ENCODE data around the gene VWA7. TPM values are rescaled to one million over a fixed set of nuclear protein-coding genes. Genes with fewer than 3 reads are reported as not detected.
A peak's percentile ranks its signal among the peaks of the same experiment; 100 is the strongest.

The VWA7 gene
- total RNA-seq, 1 experiment from 2014 or later: 2.1 TPM

- Histone ChIP-seq H3K27me3 (ENCODE audit: control insufficient read depth, insufficient read depth, low read length) (no peaks in the 10 kb centered on the region), H3K36me3 (replicated peaks; ENCODE audit: control insufficient read depth, insufficient read depth, low read length) (peaks cover 18% of the 10 kb centered on the region), H3K4me3 (ENCODE audit: insufficient read depth, low read depth, low read length) (no peak overlapping the region)
- no peak for DNase-seq
These were observed 15.6 kb upstream of the VWA7 start for GRCh38 chr6:31792761-31793171.

GRCh38 chr6:31792090-31792374 is 14.9 kb upstream of the VWA7 start:
- no peak overlapping the region for H3K4me3 ChIP-seq (ENCODE audit: insufficient read depth, low read depth, low read length)
- no peaks in the 10 kb centered on the region for H3K27me3 ChIP-seq (ENCODE audit: control insufficient read depth, insufficient read depth, low read length)
- H3K36me3 ChIP-seq (replicated peaks; ENCODE audit: control insufficient read depth, insufficient read depth, low read length): peaks cover 18% of the 10 kb centered on the region
- no peak for DNase-seq

- Histone ChIP-seq H3K27me3 (ENCODE audit: control insufficient read depth, insufficient read depth, low read length) (no peaks in the 10 kb centered on the region), H3K36me3 (replicated peaks; ENCODE audit: control insufficient read depth, insufficient read depth, low read length) (peaks cover 16% of the 10 kb centered on the region), H3K4me3 (ENCODE audit: insufficient read depth, low read depth, low read length) (no peak overlapping the region)
- peak; percentile 94 for DNase-seq
These were observed 14.4 kb upstream of the VWA7 start for GRCh38 chr6:31791324-31792089.

- Histone ChIP-seq H3K36me3 (replicated peaks; ENCODE audit: control insufficient read depth, insufficient read depth, low read length) (peaks cover 26% of the 10 kb centered on the region), H3K27me3 (ENCODE audit: control insufficient read depth, insufficient read depth, low read length) (no peaks in the 10 kb centered on the region)
- DNase-seq: peak; percentile 13
These were observed 8.3 kb upstream of the VWA7 start for GRCh38 chr6:31785475-31785874.

GRCh38 chr6:31784098-31784925 is 7.2 kb upstream of the VWA7 start:
- H3K4me3 ChIP-seq (ENCODE audit: insufficient read depth, low read depth, low read length): no peak overlapping the region
- DNase-seq: peak; percentile 16
- H3K27me3 ChIP-seq (ENCODE audit: control insufficient read depth, insufficient read depth, low read length): no peaks in the 10 kb centered on the region
- H3K36me3 ChIP-seq (replicated peaks; ENCODE audit: control insufficient read depth, insufficient read depth, low read length): peaks cover 29% of the 10 kb centered on the region

More at GRCh38 chr6:31785475-31785874, 8.3 kb upstream of the VWA7 start:
- H3K4me3 ChIP-seq (ENCODE audit: insufficient read depth, low read depth, low read length): no peak overlapping the region

GRCh38 chr6:31782126-31782855 is 5.2 kb upstream of the VWA7 start:
- Histone ChIP-seq H3K4me3 (ENCODE audit: insufficient read depth, low read depth, low read length) (no peak overlapping the region), H3K36me3 (replicated peaks; ENCODE audit: control insufficient read depth, insufficient read depth, low read length) (peaks cover 28% of the 10 kb centered on the region)
- no peak for DNase-seq

GRCh38 chr6:31781244-31782125 is 4.4 kb upstream of the VWA7 start:
- Histone ChIP-seq H3K4me3 (ENCODE audit: insufficient read depth, low read depth, low read length) (no peak overlapping the region), H3K36me3 (replicated peaks; ENCODE audit: control insufficient read depth, insufficient read depth, low read length) (peaks cover 28% of the 10 kb centered on the region), H3K27me3 (ENCODE audit: control insufficient read depth, insufficient read depth, low read length) (no peaks in the 10 kb centered on the region)
- DNase-seq: no peak

More at GRCh38 chr6:31782126-31782855, 5.2 kb upstream of the VWA7 start:
- H3K27me3 ChIP-seq (ENCODE audit: control insufficient read depth, insufficient read depth, low read length): no peaks in the 10 kb centered on the region

- H3K4me3 ChIP-seq (ENCODE audit: insufficient read depth, low read depth, low read length): no peak overlapping the region
- H3K36me3 ChIP-seq (replicated peaks; ENCODE audit: control insufficient read depth, insufficient read depth, low read length): peaks cover 28% of the 10 kb centered on the region
- peak; percentile 39 for DNase-seq
- H3K27me3 ChIP-seq (ENCODE audit: control insufficient read depth, insufficient read depth, low read length): no peaks in the 10 kb centered on the region
These were observed 3.5 kb upstream of the VWA7 start for GRCh38 chr6:31780507-31781243.

- DNase-seq: no peak
- peaks cover 22% of the 10 kb centered on the region for H3K36me3 ChIP-seq (replicated peaks; ENCODE audit: control insufficient read depth, insufficient read depth, low read length)
- H3K27me3 ChIP-seq (ENCODE audit: control insufficient read depth, insufficient read depth, low read length): no peaks in the 10 kb centered on the region
- H3K4me3 ChIP-seq (ENCODE audit: insufficient read depth, low read depth, low read length): no peak overlapping the region
These were observed 2.8 kb upstream of the VWA7 start for GRCh38 chr6:31779908-31780307.

GRCh38 chr6:31778999-31779885 is 2.1 kb upstream of the VWA7 start:
- Histone ChIP-seq H3K27me3 (ENCODE audit: control insufficient read depth, insufficient read depth, low read length) (no peaks in the 10 kb centered on the region), H3K36me3 (replicated peaks; ENCODE audit: control insufficient read depth, insufficient read depth, low read length) (peaks cover 17% of the 10 kb centered on the region), H3K4me3 (ENCODE audit: insufficient read depth, low read depth, low read length) (no peak overlapping the region)
- DNase-seq: no peak

GRCh38 chr6:31778193-31778592 is 1.1 kb upstream of the VWA7 start:
- H3K4me3 ChIP-seq (ENCODE audit: insufficient read depth, low read depth, low read length): no peak overlapping the region
- no peak for DNase-seq
- peaks cover 13% of the 10 kb centered on the region for H3K36me3 ChIP-seq (replicated peaks; ENCODE audit: control insufficient read depth, insufficient read depth, low read length)
- H3K27me3 ChIP-seq (ENCODE audit: control insufficient read depth, insufficient read depth, low read length): no peaks in the 10 kb centered on the region

- H3K36me3 ChIP-seq (replicated peaks; ENCODE audit: control insufficient read depth, insufficient read depth, low read length): peaks cover 13% of the 10 kb centered on the region
- no peaks in the 10 kb centered on the region for H3K27me3 ChIP-seq (ENCODE audit: control insufficient read depth, insufficient read depth, low read length)
- H3K4me3 ChIP-seq (ENCODE audit: insufficient read depth, low read depth, low read length): no peak overlapping the region
- peak; percentile 25 for DNase-seq
These were observed 531 bp upstream of the VWA7 start for GRCh38 chr6:31777667-31778050.

Measured in H7 (cell line).